GM18526 (cell line): ENCODE results near the gene RAB40B.

Source experiments
- POLR2A ChIP-seq: IDR thresholded peaks from 3 replicates; pipeline ENCODE4 v1.6.1; 2011; ENCODE audit not compliant: insufficient read length; ENCODE audit errors: extremely low read depth

Gene RAB40B

GRCh38 chr17:82668024-82668630 is 30.4 kb downstream of the RAB40B start:
- TF ChIP-seq POLR2A, result no peak

- TF ChIP-seq POLR2A, result no peak
Measured at GRCh38 chr17:82667668-82668000, 30.9 kb downstream of the RAB40B start.

GRCh38 chr17:82666931-82667667 is 31.4 kb downstream of the RAB40B start:
- TF ChIP-seq POLR2A, result no peak

DNA sequence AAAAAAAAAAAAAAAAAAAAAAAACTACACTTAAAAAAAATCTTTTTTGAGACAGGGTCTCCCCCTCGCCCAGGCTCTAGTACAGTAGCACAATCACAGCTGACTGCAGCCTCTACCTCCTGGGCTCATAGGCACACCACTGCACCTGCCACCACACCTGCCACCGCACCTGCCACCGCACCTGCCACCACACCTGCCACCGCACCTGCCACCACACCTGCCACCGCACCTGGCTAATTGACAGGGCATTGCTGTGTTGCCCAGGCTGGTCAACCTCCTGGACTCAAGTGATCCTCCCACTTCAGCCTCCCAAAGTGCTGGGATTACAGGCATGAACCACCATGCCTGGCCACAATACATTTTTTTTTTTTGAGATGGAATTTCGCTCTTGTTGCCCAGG is 32.6 kb downstream of the RAB40B start:
- no peak for TF ChIP-seq POLR2A

DNA sequence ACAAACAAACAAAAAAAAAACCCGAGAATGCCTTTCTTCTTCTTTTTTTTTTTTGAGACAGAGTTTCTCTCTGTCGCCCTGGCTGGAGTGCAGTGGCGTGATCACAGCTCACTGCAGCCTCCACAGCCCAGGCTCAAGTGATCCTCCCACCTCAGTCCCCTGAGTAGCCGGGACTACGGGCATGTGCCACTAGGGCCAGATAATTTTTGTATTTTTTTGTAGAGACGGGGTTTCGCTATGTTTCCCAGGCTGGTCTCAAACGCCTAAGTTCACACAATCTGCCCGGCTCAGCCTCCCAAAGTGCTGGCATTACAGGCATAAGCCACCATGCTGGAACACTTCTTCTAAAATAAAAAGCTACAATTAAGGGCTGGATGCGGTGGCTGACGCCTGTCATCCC is 33.3 kb downstream of the RAB40B start:
- TF ChIP-seq POLR2A, result no peak

DNA sequence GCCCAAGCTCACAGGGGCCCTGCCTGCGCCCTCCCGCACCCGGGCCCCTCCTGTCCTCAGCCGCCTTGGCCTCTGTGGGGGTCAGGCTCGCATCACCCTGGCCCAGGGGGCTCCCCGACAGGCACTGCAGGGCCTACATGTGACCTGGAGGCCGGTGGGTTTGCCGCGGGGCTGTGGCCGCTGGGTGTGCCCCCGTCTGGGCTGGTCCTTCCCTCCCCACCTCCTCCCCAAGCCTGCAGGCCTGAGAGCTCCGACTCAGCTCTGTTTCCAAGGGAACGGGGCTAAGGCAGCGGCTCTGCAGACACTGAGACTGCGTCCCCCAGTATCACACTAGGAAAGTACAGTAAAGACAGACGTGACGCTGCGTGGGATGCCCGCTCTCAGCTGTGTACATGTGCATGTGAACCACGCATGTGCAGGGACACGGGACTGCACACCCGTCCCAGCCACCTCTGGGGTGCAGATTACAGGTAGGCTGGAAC is 33.8 kb downstream of the RAB40B start:
- no peak for TF ChIP-seq POLR2A

GRCh38 chr17:82664276-82664575 is 34.3 kb downstream of the RAB40B start:
- TF ChIP-seq POLR2A, result no peak

DNA sequence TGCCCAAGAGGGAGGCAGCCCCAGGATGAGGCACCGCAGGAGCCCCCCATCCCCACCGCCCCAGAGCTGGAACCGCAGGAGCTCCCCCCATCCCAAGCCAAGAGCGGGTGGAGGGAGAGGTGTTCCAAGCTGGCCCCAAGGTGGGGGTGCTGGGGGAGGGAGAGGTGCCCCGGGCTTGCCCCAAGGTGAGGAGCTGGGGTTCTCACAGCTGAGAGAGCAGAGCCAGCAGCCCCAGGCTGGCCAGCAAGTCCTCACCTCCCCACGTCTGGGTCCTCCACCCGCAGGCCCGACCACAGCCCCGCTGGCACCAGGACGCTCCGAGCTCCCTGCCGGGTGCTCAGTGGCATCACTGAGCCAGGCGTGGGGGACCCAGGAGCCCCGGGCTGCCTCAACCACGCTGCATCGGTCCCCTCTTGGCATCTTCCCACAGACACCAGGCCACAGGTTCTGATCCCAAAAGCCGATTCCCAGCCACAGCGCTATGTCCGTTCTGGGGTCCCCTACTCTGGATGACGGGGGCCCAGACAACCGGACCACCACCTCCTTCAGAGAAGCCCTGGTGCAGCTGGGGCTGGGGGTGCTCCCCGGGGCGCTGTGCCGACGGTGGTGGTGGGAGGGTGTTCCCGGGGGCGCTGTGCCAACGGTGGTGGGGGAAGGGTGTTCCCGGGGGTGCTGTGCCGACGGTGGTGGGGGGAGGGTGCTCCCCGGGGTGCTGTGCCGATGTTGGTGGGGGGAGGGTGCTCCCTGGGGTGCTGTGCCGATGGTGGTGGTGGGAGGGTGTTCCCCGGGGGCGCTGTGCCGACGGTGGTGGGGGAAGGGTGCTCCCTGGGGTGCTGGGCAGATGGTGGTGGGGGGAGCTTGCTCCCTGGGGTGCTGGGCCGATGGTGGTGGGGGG is 34.9 kb downstream of the RAB40B start:
- TF ChIP-seq POLR2A, result no peak

- TF ChIP-seq POLR2A, result no peak
Measured at GRCh38 chr17:82662711-82663261, 35.7 kb downstream of the RAB40B start.

- no peak for TF ChIP-seq POLR2A
Measured at GRCh38 chr17:82661717-82662683, 36.5 kb downstream of the RAB40B start.

GRCh38 chr17:82659886-82660285 is 38.6 kb downstream of the RAB40B start:
- no peak for TF ChIP-seq POLR2A

- TF ChIP-seq POLR2A, result no peak
Measured at GRCh38 chr17:82658796-82659452, 39.6 kb downstream of the RAB40B start.

GRCh38 chr17:82658331-82658730 is 40.2 kb downstream of the RAB40B start:
- no peak for TF ChIP-seq POLR2A

GRCh38 chr17:82657926-82658325 is 40.6 kb downstream of the RAB40B start:
- no peak for TF ChIP-seq POLR2A
